ENCODE results near the gene MEF2A.

MEF2A gene

DNA sequence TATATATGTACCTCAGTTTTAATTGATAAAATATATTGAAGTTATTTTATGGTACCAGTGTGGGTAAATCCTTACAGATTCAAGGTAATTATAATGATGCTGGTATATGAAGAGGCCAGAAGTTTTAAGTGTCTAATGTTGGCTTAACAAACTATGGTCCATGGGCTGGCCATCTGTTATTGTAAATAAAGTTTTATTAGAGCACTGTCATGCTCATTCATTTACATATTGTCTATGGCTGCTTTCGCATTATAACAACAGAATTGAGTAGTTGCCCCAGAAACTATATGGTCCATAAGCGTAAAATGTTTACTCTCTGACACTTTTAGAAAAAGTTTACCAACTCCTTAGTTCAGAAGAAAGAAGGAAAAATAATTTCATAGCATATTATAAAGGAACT lies 67.9 kb downstream of the MEF2A start:
- H3K9me3 ChIP-seq (ENCODE audit: control insufficient read depth in 2 of 2, low read length in 2 of 2), result no peaks in the 10 kb centered on the region
- no peaks in the 10 kb centered on the region for H3K4me1 ChIP-seq (ENCODE audit: control insufficient read depth in 2 of 2, insufficient read depth in 2 of 2, low read length in 2 of 2)
- H3K4me3 ChIP-seq (ENCODE audit: low read length in 2 of 2), result no peak overlapping the region
- peaks cover 0 to 7% of the 10 kb centered on the region in 2 donors for H3K36me3 ChIP-seq (ENCODE audit: control insufficient read depth in 2 of 2, insufficient read depth in 2 of 2, low read length in 2 of 2)
- no peak overlapping the region for H3K27ac ChIP-seq (ENCODE audit: low read depth in 2 of 2, low read length in 2 of 2)
- H3K27me3 ChIP-seq (ENCODE audit: control insufficient read depth in 2 of 2, insufficient read depth in 2 of 2, low read length in 2 of 2), result no peaks in the 10 kb centered on the region
- no peak overlapping the region for H3K9ac ChIP-seq (ENCODE audit: low read depth in 1 of 2, low read length in 2 of 2)

DNA sequence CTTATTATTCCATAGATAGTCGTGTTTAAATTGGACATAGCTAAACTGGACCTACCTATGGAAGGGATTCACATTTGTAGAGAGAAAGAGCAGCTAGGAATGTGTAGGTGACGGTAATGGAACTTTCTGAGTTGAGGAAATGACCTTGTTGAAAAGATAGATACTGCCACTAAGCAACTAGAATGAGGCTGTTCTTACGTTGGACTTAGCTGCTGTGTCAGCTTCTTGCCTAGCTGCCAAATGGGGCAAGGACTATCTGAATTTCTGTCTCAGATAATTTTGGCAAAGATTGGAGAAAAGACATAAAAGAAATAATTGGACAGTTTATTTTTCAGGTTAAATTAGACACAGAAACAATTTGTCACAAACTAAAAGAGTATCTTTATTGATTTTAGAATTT lies 68.8 kb downstream of the MEF2A start:
- no peak overlapping the region for H3K9ac ChIP-seq (ENCODE audit: low read depth in 1 of 2, low read length in 2 of 2)
- H3K27me3 ChIP-seq (ENCODE audit: control insufficient read depth in 2 of 2, insufficient read depth in 2 of 2, low read length in 2 of 2), result no peaks in the 10 kb centered on the region
- no peaks in the 10 kb centered on the region for H3K9me3 ChIP-seq (ENCODE audit: control insufficient read depth in 2 of 2, low read length in 2 of 2)
- peaks cover 0 to 7% of the 10 kb centered on the region in 2 donors for H3K36me3 ChIP-seq (ENCODE audit: control insufficient read depth in 2 of 2, insufficient read depth in 2 of 2, low read length in 2 of 2)
- no peak overlapping the region for H3K27ac ChIP-seq (ENCODE audit: low read depth in 2 of 2, low read length in 2 of 2)
- H3K4me1 ChIP-seq (ENCODE audit: control insufficient read depth in 2 of 2, insufficient read depth in 2 of 2, low read length in 2 of 2), result no peaks in the 10 kb centered on the region
- no peak overlapping the region for H3K4me3 ChIP-seq (ENCODE audit: low read length in 2 of 2)

DNA sequence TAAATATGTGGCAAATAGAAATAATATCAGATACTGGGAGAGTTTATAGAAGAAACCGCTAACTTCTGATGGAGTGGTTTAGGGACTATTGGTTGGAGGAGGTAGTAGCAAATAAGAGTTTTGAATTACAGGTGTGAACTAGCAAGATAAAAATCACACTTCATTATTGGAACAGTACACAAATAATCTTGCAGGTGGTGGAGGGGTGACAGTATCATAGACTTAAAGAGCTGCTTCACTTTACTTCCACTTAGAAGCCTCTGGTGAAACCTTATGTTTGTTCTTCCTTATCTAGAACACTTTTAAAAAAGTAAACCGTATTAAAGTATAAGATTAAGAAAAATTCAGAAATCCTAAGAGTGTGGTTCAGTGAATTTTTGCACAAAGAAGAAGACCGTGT lies 69.4 kb downstream of the MEF2A start:
- no peak overlapping the region for H3K27ac ChIP-seq (ENCODE audit: low read depth in 2 of 2, low read length in 2 of 2)
- no peaks in the 10 kb centered on the region for H3K4me1 ChIP-seq (ENCODE audit: control insufficient read depth in 2 of 2, insufficient read depth in 2 of 2, low read length in 2 of 2)
- peaks cover 0 to 7% of the 10 kb centered on the region in 2 donors for H3K36me3 ChIP-seq (ENCODE audit: control insufficient read depth in 2 of 2, insufficient read depth in 2 of 2, low read length in 2 of 2)
- no peak overlapping the region for H3K4me3 ChIP-seq (ENCODE audit: low read length in 2 of 2)
- H3K27me3 ChIP-seq (ENCODE audit: control insufficient read depth in 2 of 2, insufficient read depth in 2 of 2, low read length in 2 of 2), result no peaks in the 10 kb centered on the region
- no peak overlapping the region for H3K9ac ChIP-seq (ENCODE audit: low read depth in 1 of 2, low read length in 2 of 2)
- H3K9me3 ChIP-seq (ENCODE audit: control insufficient read depth in 2 of 2, low read length in 2 of 2), result no peaks in the 10 kb centered on the region

DNA sequence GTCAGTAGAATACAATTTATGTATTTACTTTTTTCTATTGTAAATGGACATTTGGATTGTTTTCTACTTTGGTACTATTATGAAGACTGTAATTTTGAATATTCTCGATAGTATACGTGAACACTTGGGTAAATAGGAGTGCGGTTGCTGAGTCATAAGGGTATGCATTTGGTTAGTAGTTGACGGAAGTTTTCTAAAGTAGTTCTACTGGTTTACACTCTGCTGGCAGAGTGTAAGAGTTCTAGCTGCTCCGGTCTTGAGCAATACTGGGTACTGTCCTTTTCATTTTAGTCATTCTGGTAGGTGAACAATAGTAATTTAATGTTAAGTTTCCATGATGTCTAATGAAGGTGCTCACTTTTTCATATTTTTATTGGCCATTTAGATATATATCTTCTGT lies 70.0 kb downstream of the MEF2A start:
- Histone ChIP-seq H3K27ac (ENCODE audit: low read depth in 2 of 2, low read length in 2 of 2) (no peak overlapping the region), H3K27me3 (ENCODE audit: control insufficient read depth in 2 of 2, insufficient read depth in 2 of 2, low read length in 2 of 2) (no peaks in the 10 kb centered on the region), H3K4me1 (ENCODE audit: control insufficient read depth in 2 of 2, insufficient read depth in 2 of 2, low read length in 2 of 2) (no peaks in the 10 kb centered on the region), H3K4me3 (ENCODE audit: low read length in 2 of 2) (no peak overlapping the region), H3K9ac (ENCODE audit: low read depth in 1 of 2, low read length in 2 of 2) (no peak overlapping the region), H3K36me3 (ENCODE audit: control insufficient read depth in 2 of 2, insufficient read depth in 2 of 2, low read length in 2 of 2) (peaks cover 3 to 11% of the 10 kb centered on the region in 2 donors), H3K9me3 (ENCODE audit: control insufficient read depth in 2 of 2, low read length in 2 of 2) (no peaks in the 10 kb centered on the region)

DNA sequence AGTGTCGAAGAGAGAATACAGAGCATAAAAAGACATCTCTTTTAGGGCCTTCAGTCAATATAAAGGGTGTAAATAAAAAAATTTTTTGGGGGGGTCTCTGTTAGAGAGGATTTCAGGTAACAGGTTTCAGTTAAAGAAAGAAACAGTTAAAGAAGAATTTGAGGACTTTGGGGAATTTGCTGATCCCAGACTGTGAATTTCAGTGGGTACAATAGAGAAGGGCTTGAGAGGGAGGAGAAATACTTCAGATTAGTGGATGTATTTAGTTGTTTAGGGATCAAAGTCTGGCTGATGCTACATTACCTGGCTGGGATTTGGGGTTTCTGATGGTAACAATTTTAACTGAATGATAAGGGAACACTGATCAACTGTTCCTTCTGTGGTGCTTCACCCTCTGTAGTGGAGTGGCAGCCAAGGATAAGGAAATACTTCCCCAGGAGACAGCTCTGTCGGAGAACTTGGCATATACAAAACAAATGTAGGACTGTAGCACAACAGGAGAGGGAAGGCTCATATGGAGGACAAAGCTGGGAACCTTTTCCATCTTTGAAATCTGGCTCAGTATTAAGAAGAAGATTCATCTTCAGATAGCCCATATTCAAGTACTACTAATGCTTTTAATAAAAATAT lies 79.2 kb downstream of the MEF2A start:
- no peaks in the 10 kb centered on the region for H3K4me1 ChIP-seq (ENCODE audit: control insufficient read depth in 2 of 2, insufficient read depth in 2 of 2, low read length in 2 of 2)
- H3K27me3 ChIP-seq (ENCODE audit: control insufficient read depth in 2 of 2, insufficient read depth in 2 of 2, low read length in 2 of 2), result no peaks in the 10 kb centered on the region

DNA sequence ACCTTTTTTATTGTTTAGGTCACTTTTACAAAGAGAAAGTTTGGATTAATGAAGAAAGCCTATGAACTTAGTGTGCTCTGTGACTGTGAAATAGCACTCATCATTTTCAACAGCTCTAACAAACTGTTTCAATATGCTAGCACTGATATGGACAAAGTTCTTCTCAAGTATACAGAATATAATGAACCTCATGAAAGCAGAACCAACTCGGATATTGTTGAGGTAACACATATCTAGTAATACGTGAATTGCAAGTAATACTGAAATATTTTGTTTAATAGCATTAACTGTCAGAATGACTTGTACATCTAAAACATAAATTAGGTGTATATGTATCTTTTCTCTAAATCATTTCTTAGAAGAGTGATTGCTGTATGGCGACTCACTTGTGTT lies 79.8 kb downstream of the MEF2A start:
- H3K36me3 ChIP-seq (ENCODE audit: control insufficient read depth in 2 of 2, insufficient read depth in 2 of 2, low read length in 2 of 2), result peaks cover 6 to 13% of the 10 kb centered on the region in 2 donors
- no peaks in the 10 kb centered on the region for H3K9me3 ChIP-seq (ENCODE audit: control insufficient read depth in 2 of 2, low read length in 2 of 2)
- no peaks in the 10 kb centered on the region for H3K4me1 ChIP-seq (ENCODE audit: control insufficient read depth in 2 of 2, insufficient read depth in 2 of 2, low read length in 2 of 2)
- no peaks in the 10 kb centered on the region for H3K27me3 ChIP-seq (ENCODE audit: control insufficient read depth in 2 of 2, insufficient read depth in 2 of 2, low read length in 2 of 2)
- no peak overlapping the region for H3K4me3 ChIP-seq (ENCODE audit: low read length in 2 of 2)
- H3K9ac ChIP-seq (ENCODE audit: low read depth in 1 of 2, low read length in 2 of 2), result no peak overlapping the region
- no peak overlapping the region for H3K27ac ChIP-seq (ENCODE audit: low read depth in 2 of 2, low read length in 2 of 2)

More for the DNA sequence above, 79.2 kb downstream of the MEF2A start:
- no peak overlapping the region for H3K9ac ChIP-seq (ENCODE audit: low read depth in 1 of 2, low read length in 2 of 2)
- H3K4me3 ChIP-seq (ENCODE audit: low read length in 2 of 2), result no peak overlapping the region
- H3K9me3 ChIP-seq (ENCODE audit: control insufficient read depth in 2 of 2, low read length in 2 of 2), result no peaks in the 10 kb centered on the region
- no peak overlapping the region for H3K27ac ChIP-seq (ENCODE audit: low read depth in 2 of 2, low read length in 2 of 2)
- peaks cover 8 to 13% of the 10 kb centered on the region in 2 donors for H3K36me3 ChIP-seq (ENCODE audit: control insufficient read depth in 2 of 2, insufficient read depth in 2 of 2, low read length in 2 of 2)

DNA sequence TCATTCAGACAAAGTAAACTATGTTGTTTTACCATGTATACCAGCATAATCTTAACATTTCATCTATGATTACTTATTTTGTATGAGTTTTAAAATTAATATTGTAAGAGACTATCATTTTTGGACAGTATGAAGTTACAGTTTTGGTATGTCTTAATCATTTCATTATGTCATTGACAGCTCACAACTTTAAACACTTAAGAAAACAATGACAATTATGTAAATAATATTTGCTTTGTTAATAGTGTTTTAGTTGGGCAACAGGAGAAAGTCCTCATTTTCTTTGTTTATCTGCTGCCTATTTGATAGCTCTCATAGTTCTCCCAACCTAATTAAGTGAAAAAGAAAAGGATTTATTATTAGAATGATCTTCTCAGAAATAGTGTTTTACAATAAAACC lies 80.2 kb downstream of the MEF2A start:
- Histone ChIP-seq H3K36me3 (ENCODE audit: control insufficient read depth in 2 of 2, insufficient read depth in 2 of 2, low read length in 2 of 2) (peaks cover 3 to 9% of the 10 kb centered on the region in 2 donors), H3K9me3 (ENCODE audit: control insufficient read depth in 2 of 2, low read length in 2 of 2) (no peaks in the 10 kb centered on the region), H3K9ac (ENCODE audit: low read depth in 1 of 2, low read length in 2 of 2) (no peak overlapping the region), H3K27ac (ENCODE audit: low read depth in 2 of 2, low read length in 2 of 2) (no peak overlapping the region), H3K4me1 (ENCODE audit: control insufficient read depth in 2 of 2, insufficient read depth in 2 of 2, low read length in 2 of 2) (no peaks in the 10 kb centered on the region), H3K27me3 (ENCODE audit: control insufficient read depth in 2 of 2, insufficient read depth in 2 of 2, low read length in 2 of 2) (no peaks in the 10 kb centered on the region), H3K4me3 (ENCODE audit: low read length in 2 of 2) (no peak overlapping the region)

DNA sequence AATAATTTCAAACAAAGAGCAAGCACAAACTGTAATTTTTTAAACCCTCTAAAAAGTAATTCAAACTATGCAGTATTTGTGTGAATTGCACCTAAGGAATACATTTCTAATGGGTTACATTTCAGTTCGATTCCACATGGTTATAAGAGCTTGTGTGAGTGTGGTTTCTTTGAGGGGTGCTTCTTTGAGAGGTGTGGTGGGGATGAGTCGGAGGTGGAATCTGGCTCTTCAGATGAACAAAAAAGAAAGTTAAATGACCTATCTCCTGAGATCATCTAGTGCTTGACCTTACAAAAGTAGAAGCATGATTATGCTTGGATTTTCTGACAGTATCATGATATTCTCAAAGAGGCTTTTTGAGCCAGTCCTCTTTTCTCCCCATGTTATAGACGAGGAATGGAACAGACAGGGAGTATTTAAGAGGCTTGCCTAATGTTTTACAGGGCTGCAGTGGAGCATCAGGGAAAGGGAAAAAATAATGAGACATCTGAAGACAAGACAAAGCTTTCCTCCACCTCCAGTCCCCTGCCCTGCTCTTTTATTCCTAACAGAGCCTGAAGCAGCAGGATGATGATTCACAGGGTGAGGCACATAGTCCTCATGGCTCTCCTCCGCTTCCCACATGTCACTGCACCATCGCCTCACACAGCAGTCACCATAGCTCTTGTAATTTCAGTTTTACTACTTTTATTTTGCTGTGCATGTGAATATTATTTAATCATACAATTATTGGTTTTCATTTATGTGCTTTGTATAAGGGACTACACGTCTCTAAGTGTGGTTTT lies 85.4 kb downstream of the MEF2A start:
- Histone ChIP-seq H3K4me1 (ENCODE audit: control insufficient read depth in 2 of 2, insufficient read depth in 2 of 2, low read length in 2 of 2) (no peaks in the 10 kb centered on the region), H3K9ac (ENCODE audit: low read depth in 1 of 2, low read length in 2 of 2) (no peak overlapping the region), H3K9me3 (ENCODE audit: control insufficient read depth in 2 of 2, low read length in 2 of 2) (no peaks in the 10 kb centered on the region), H3K27me3 (ENCODE audit: control insufficient read depth in 2 of 2, insufficient read depth in 2 of 2, low read length in 2 of 2) (no peaks in the 10 kb centered on the region), H3K27ac (ENCODE audit: low read depth in 2 of 2, low read length in 2 of 2) (no peak overlapping the region), H3K36me3 (ENCODE audit: control insufficient read depth in 2 of 2, insufficient read depth in 2 of 2, low read length in 2 of 2) (peaks cover 0 to 5% of the 10 kb centered on the region in 2 donors), H3K4me3 (ENCODE audit: low read length in 2 of 2) (no peak overlapping the region)

DNA sequence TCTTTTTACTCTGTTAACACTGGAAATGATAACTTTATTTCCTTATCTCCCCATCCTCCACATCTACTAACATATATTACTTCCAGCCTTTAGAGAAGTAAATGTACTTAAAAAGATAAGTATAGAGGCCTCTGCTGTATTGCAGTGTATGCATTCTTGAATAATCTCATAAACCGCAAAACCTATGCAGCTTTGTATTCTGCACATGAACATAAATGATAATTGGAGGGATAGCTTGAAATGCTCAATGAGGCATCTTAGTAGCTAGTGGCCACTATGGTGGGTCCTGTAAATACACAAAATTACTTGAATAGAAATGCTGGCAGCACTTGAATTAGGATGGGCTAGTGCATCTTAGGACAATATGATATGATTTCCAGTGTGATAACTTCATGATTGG lies 90.4 kb downstream of the MEF2A start:
- Histone ChIP-seq H3K4me1 (ENCODE audit: control insufficient read depth in 2 of 2, insufficient read depth in 2 of 2, low read length in 2 of 2) (no peaks in the 10 kb centered on the region), H3K27ac (ENCODE audit: low read depth in 2 of 2, low read length in 2 of 2) (no peak overlapping the region), H3K27me3 (ENCODE audit: control insufficient read depth in 2 of 2, insufficient read depth in 2 of 2, low read length in 2 of 2) (no peaks in the 10 kb centered on the region), H3K9me3 (ENCODE audit: control insufficient read depth in 2 of 2, low read length in 2 of 2) (no peaks in the 10 kb centered on the region), H3K36me3 (ENCODE audit: control insufficient read depth in 2 of 2, insufficient read depth in 2 of 2, low read length in 2 of 2) (peaks cover 0 to 4% of the 10 kb centered on the region in 2 donors), H3K9ac (ENCODE audit: low read depth in 1 of 2, low read length in 2 of 2) (no peak overlapping the region), H3K4me3 (ENCODE audit: low read length in 2 of 2) (no peak overlapping the region)

DNA sequence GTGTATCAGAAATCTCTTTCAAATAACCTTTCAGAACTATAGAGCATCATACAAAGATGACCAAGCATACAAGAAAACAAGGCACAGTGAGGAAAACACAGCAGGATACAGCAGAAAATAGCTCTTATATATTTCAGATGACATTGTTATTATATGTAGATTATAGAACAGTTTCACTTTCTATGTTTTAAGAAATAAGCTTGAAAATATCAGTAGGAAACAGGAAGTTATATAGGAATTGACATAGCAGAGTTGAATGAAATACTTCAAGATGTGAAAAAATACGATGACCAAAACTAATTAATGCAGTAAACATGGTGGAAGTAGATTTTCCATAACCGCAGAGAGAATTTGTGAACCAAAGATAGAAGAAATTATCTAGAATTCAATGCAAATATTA lies 92.2 kb downstream of the MEF2A start:
- Histone ChIP-seq H3K27ac (ENCODE audit: low read depth in 2 of 2, low read length in 2 of 2) (no peak overlapping the region), H3K9ac (ENCODE audit: low read depth in 1 of 2, low read length in 2 of 2) (no peak overlapping the region), H3K27me3 (ENCODE audit: control insufficient read depth in 2 of 2, insufficient read depth in 2 of 2, low read length in 2 of 2) (no peaks in the 10 kb centered on the region), H3K4me3 (ENCODE audit: low read length in 2 of 2) (no peak overlapping the region), H3K36me3 (ENCODE audit: control insufficient read depth in 2 of 2, insufficient read depth in 2 of 2, low read length in 2 of 2) (peaks cover 0 to 4% of the 10 kb centered on the region in 2 donors), H3K4me1 (ENCODE audit: control insufficient read depth in 2 of 2, insufficient read depth in 2 of 2, low read length in 2 of 2) (no peaks in the 10 kb centered on the region), H3K9me3 (ENCODE audit: control insufficient read depth in 2 of 2, low read length in 2 of 2) (no peaks in the 10 kb centered on the region)
